Measurements from ENCODE around the gene FARS2. TPM values are rescaled to one million over a fixed set of nuclear protein-coding genes. Genes with fewer than 3 reads are reported as not detected.

The FARS2 gene
- polyA plus RNA-seq, 1 donor (not counting 4 experiments of a cell fraction or from before 2014, with no cell fraction given): 21.3 TPM

DNA sequence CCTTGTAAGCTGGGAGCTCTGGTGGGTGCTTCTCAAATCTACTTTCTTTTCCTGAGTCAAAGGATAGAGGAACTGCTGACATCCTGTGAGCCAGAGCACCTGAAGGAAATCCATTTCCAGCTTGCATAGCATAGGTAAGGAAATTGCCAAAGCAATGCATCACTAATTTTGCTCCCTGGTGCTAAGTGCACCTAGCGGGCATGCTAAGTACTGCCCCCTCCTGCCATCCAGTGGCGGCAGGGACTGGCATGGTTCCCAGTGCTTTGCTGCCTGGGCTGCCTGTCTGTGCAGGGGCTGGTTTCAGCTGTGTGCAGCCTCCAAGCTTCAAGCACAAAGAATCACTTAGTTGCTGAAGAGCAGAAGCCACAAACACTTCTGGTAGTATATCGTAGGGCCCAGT is 63.9 kb downstream of the FARS2 start:
- Histone ChIP-seq H3K4me1 (ENCODE audit: control insufficient read depth, extremely low read depth, insufficient read depth, low read length) (no peaks in the 10 kb centered on the region), H3K9me1 (ENCODE audit: control insufficient read depth, extremely low read depth, insufficient read depth, low read length) (no peaks in the 10 kb centered on the region), H3K27ac (ENCODE audit: control insufficient read depth, insufficient read depth, low read length) (no peak overlapping the region), H3K79me2 (ENCODE audit: control insufficient read depth, insufficient read depth, low read length) (no peaks in the 10 kb centered on the region), H3K4me2 (ENCODE audit: control insufficient read depth, extremely low read depth, insufficient read depth, low read depth, low read length) (no peak overlapping the region), H3K27me3 (ENCODE audit: control insufficient read depth, extremely low read depth, insufficient read depth, low read length) (no peaks in the 10 kb centered on the region), H3K4me3 (ENCODE audit: control insufficient read depth in 2 of 3, extremely low read depth in 1 of 3, insufficient read depth in 2 of 3, low read depth in 1 of 3, low read length in 3 of 3) (no peak overlapping the region), H2AFZ (ENCODE audit: control insufficient read depth, low read length) (no peak overlapping the region), H4K20me1 (ENCODE audit: control insufficient read depth, extremely low read depth, insufficient read depth, low read length) (no peaks in the 10 kb centered on the region), H3K9me3 (ENCODE audit: control insufficient read depth, low read depth, low read length) (no peaks in the 10 kb centered on the region), H3K9ac (ENCODE audit: control insufficient read depth, extremely low read depth, insufficient read depth, low read length) (no peak overlapping the region), H3K36me3 (ENCODE audit: control insufficient read depth in 2 of 2, extremely low read depth in 1 of 2, insufficient read depth in 2 of 2, low read length in 2 of 2) (peaks cover 0 to 4% of the 10 kb centered on the region in 2 experiments)
- dilution Hi-C loops (cut with MboI; ENCODE audit: extremely low pct_ligation_motif_present, low sequenced_read_pairs): no loop called here
- TF ChIP-seq EZH2 (IDR thresholded peaks at IDR 0.05; ENCODE audit: low read length): no peak
- TF ChIP-seq, protein P1, sequence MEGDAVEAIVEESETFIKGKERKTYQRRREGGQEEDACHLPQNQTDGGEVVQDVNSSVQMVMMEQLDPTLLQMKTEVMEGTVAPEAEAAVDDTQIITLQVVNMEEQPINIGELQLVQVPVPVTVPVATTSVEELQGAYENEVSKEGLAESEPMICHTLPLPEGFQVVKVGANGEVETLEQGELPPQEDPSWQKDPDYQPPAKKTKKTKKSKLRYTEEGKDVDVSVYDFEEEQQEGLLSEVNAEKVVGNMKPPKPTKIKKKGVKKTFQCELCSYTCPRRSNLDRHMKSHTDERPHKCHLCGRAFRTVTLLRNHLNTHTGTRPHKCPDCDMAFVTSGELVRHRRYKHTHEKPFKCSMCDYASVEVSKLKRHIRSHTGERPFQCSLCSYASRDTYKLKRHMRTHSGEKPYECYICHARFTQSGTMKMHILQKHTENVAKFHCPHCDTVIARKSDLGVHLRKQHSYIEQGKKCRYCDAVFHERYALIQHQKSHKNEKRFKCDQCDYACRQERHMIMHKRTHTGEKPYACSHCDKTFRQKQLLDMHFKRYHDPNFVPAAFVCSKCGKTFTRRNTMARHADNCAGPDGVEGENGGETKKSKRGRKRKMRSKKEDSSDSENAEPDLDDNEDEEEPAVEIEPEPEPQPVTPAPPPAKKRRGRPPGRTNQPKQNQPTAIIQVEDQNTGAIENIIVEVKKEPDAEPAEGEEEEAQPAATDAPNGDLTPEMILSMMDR (optimal IDR thresholded peaks at IDR 0.05 in 1 of 3, IDR thresholded peaks at IDR 0.05 in 1 of 3, conservative IDR thresholded peaks at IDR 0.05 in 1 of 3; ENCODE audit: extremely low read depth in 1 of 3, insufficient read depth in 2 of 3, low read length in 3 of 3): peak in 2 of 3 experiments; percentile 29 to 52
- no peak for DNase-seq (ENCODE audit: low read depth, low spot score)
- FAIRE-seq: no peak

DNA sequence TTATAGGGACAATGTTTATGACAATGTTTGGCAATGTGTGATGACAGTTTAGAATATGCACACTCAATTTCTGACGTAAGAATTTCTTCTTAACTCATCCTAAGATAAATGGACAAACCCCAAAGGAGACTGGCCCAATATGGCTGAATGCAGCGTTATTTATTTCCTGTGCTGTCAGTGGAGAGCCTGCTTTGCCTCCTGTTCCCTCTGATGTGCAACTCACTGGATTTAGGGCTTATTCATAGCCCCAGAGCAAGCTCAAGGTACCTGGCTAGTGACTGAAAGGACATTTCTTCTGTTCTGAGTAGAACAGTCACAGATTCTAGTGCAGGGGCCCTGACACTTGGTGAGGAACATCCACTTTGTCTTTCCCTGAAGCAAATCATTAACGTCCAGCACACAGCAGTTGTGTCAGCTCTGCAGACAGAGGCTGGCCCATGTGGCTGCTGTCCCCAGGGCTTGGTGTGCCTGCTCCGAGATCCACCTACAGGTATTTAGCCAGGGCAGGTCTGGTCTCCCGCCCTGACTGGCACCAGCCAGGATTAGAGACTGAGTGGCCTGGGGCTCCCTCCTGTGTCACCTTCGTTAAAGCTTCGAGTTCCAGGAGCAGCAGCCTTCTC is 64.8 kb downstream of the FARS2 start:
- no peaks in the 10 kb centered on the region for H3K27me3 ChIP-seq (ENCODE audit: control insufficient read depth, extremely low read depth, insufficient read depth, low read length)
- H3K27ac ChIP-seq (ENCODE audit: control insufficient read depth, insufficient read depth, low read length): no peak overlapping the region
- no peak overlapping the region for H2AFZ ChIP-seq (ENCODE audit: control insufficient read depth, low read length)
- H3K36me3 ChIP-seq (ENCODE audit: control insufficient read depth in 2 of 2, extremely low read depth in 1 of 2, insufficient read depth in 2 of 2, low read length in 2 of 2): peaks cover 0 to 4% of the 10 kb centered on the region in 2 experiments
- peak; percentile 39 for FAIRE-seq
- no peak overlapping the region for H3K4me3 ChIP-seq (ENCODE audit: control insufficient read depth in 2 of 3, extremely low read depth in 1 of 3, insufficient read depth in 2 of 3, low read depth in 1 of 3, low read length in 3 of 3)
- dilution Hi-C loops (cut with MboI; ENCODE audit: extremely low pct_ligation_motif_present, low sequenced_read_pairs): no loop called here
- H3K4me2 ChIP-seq (ENCODE audit: control insufficient read depth, extremely low read depth, insufficient read depth, low read depth, low read length): no peak overlapping the region
- H4K20me1 ChIP-seq (ENCODE audit: control insufficient read depth, extremely low read depth, insufficient read depth, low read length): no peaks in the 10 kb centered on the region
- H3K9me1 ChIP-seq (ENCODE audit: control insufficient read depth, extremely low read depth, insufficient read depth, low read length): no peaks in the 10 kb centered on the region
- H3K9me3 ChIP-seq (ENCODE audit: control insufficient read depth, low read depth, low read length): no peaks in the 10 kb centered on the region
- TF ChIP-seq, protein P1 (optimal IDR thresholded peaks at IDR 0.05 in 1 of 3, IDR thresholded peaks at IDR 0.05 in 1 of 3, conservative IDR thresholded peaks at IDR 0.05 in 1 of 3; ENCODE audit: extremely low read depth in 1 of 3, insufficient read depth in 2 of 3, low read length in 3 of 3): no peak
- TF ChIP-seq EZH2 (IDR thresholded peaks at IDR 0.05; ENCODE audit: low read length): no peak
- H3K79me2 ChIP-seq (ENCODE audit: control insufficient read depth, insufficient read depth, low read length): no peaks in the 10 kb centered on the region
- H3K9ac ChIP-seq (ENCODE audit: control insufficient read depth, extremely low read depth, insufficient read depth, low read length): no peak overlapping the region
- H3K4me1 ChIP-seq (ENCODE audit: control insufficient read depth, extremely low read depth, insufficient read depth, low read length): no peaks in the 10 kb centered on the region
- no peak for DNase-seq (ENCODE audit: low read depth, low spot score)
